ENCODE data around the gene AZIN2.
"Not testable (repeated sequence)": the region's sequence is repeated elsewhere in the genome, so short reads cannot be mapped to it uniquely, and the experiment has no call there.

AZIN2 gene

DNA sequence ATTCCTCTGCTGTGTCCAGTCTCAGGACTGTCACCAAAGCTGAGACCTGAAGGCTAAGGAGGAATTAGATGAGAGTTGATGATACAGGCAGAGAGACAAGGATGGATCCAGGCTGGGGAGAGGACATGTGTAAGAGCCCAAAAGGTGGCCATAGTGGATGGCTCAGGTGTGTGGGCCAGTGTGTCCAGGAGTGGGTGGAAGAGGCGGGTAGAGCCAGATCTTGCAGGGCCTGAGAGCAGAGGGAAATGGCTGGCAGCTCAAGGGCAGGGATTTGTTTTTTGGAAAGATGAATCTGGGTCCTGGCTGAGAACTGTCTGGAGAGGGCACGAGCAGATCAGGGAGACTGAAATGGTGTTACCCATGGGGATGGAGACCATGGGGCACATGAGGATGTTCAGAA lies 38.1 kb downstream of the AZIN2 start:
- TF ChIP-seq, protein P1, sequence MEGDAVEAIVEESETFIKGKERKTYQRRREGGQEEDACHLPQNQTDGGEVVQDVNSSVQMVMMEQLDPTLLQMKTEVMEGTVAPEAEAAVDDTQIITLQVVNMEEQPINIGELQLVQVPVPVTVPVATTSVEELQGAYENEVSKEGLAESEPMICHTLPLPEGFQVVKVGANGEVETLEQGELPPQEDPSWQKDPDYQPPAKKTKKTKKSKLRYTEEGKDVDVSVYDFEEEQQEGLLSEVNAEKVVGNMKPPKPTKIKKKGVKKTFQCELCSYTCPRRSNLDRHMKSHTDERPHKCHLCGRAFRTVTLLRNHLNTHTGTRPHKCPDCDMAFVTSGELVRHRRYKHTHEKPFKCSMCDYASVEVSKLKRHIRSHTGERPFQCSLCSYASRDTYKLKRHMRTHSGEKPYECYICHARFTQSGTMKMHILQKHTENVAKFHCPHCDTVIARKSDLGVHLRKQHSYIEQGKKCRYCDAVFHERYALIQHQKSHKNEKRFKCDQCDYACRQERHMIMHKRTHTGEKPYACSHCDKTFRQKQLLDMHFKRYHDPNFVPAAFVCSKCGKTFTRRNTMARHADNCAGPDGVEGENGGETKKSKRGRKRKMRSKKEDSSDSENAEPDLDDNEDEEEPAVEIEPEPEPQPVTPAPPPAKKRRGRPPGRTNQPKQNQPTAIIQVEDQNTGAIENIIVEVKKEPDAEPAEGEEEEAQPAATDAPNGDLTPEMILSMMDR (conservative IDR thresholded peaks at IDR 0.05; ENCODE audit: control insufficient read depth, insufficient read depth, low read depth, low read length) = no peak
- H3K4me3 ChIP-seq (ENCODE audit: control insufficient read depth, low read depth, low read length) = no peak overlapping the region
- DNase-seq (ENCODE audit: low read depth) = no peak

GRCh38 chr1:33119532-33120217 lies 38.7 kb downstream of the AZIN2 start:
- TF ChIP-seq, protein P1 (conservative IDR thresholded peaks at IDR 0.05; ENCODE audit: control insufficient read depth, insufficient read depth, low read depth, low read length) = peak; percentile 15
- DNase-seq (ENCODE audit: low read depth) = peak; percentile 42
- H3K4me3 ChIP-seq (ENCODE audit: control insufficient read depth, low read depth, low read length) = no peak overlapping the region

DNA sequence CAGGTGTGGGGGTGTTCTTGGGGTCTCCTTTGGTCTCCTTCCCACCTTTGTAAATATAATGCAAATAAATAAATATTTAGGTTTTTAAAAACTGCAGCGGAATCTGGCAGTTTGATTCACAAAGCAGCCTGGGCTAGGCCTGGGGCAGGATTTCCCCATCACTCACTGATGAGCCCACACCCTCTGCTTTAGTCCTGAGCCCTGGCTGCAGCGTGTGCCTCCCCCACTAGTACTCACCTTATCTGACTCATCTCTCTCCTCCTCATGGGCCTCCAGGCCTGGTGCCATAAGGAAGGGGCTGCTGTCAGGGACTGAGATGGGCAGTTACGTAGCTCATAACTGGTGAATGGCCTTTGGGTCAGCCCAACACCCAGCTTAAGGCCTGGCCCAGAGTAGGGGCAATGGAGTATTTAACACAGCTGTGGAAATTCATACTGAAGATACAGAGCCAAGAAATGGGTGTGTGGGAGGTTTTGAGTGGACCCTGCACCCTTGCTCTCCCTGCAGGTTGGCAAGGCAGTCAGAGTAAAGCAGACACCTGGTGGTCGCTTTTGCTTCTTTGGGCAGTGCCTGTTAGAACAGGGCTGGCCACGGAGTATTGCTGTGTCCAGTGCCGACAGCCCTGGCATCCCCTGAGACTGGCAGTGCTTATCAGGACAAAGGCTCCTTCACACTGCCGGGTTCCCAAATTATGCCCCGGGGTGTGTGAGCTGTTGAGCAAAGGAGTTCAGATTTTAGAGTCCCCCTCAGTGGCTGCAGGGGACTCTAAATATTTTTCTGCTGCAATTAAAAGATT lies 39.7 kb downstream of the AZIN2 start:
- no peak overlapping the region for H3K4me3 ChIP-seq (ENCODE audit: control insufficient read depth, low read depth, low read length)
- DNase-seq (ENCODE audit: low read depth) = peak; percentile 22

DNA sequence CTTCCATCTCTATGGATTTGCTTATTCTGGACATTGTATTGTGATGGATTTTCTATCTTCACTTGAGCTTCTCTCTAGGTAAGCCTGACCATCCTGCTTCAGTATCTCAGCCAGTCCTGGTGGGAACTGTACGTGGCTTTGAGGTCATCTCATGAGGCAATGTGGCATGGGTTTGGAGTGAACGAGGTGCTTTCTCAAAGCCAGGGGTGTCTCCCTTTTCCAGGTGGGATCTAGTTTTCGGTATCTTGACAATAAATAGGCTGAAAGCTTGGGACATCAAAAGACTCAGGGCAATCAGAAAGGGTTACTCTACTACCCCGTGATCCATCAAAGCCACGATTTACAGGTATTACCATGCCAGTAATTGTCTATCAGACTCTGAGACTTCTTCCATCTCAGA lies 40.8 kb downstream of the AZIN2 start:
- DNase-seq (ENCODE audit: low read depth) = no peak
- TF ChIP-seq, protein P1 (conservative IDR thresholded peaks at IDR 0.05; ENCODE audit: control insufficient read depth, insufficient read depth, low read depth, low read length) = no peak
- no peak overlapping the region for H3K4me3 ChIP-seq (ENCODE audit: control insufficient read depth, low read depth, low read length)

More for the DNA sequence above, 39.7 kb downstream of the AZIN2 start:
- TF ChIP-seq, protein P1 (conservative IDR thresholded peaks at IDR 0.05; ENCODE audit: control insufficient read depth, insufficient read depth, low read depth, low read length) = no peak

GRCh38 chr1:33122483-33123178 lies 41.7 kb downstream of the AZIN2 start:
- no peak for DNase-seq (ENCODE audit: low read depth)
- TF ChIP-seq, protein P1 (conservative IDR thresholded peaks at IDR 0.05; ENCODE audit: control insufficient read depth, insufficient read depth, low read depth, low read length) = no peak

DNA sequence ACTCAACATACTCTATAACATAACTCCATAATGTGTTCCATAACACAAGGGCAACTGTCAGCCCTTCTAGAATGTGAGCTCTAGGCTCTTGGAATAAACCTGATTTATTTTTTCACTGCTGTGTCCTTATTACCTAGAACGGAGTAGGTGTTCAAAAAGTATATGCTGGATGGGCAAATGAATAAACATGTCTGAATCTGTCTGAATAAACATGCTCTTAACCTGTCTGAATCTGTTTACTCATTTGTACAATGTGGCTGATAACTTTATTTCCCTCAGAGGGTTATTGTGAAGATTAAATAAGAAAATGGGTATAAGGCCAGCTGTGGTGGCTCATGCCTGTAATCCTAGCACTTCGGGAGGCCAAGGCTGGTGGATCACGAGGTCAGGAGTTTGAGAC lies 42.3 kb downstream of the AZIN2 start:
- no peak overlapping the region for H3K4me3 ChIP-seq (ENCODE audit: control insufficient read depth, low read depth, low read length)
- no peak for DNase-seq (ENCODE audit: low read depth)
- TF ChIP-seq, protein P1 (conservative IDR thresholded peaks at IDR 0.05; ENCODE audit: control insufficient read depth, insufficient read depth, low read depth, low read length) = no peak

More at GRCh38 chr1:33122483-33123178, 41.7 kb downstream of the AZIN2 start:
- no peak overlapping the region for H3K4me3 ChIP-seq (ENCODE audit: control insufficient read depth, low read depth, low read length)

- H3K4me3 ChIP-seq (ENCODE audit: control insufficient read depth, low read depth, low read length); DNase-seq (ENCODE audit: low read depth): not testable (repeated sequence)
Measured at GRCh38 chr1:33124647-33125046, 43.7 kb downstream of the AZIN2 start.
